Astrocyte of the spinal cord (primary cell): ENCODE data around the gene DES.

Experiments
- DNase-seq: peaks from one replicate; pipeline ENCODE4 v3.0.0; 2011; ENCODE audit warnings: low read depth, low spot score
- H3K4me3 ChIP-seq: 2 replicates; pipeline ENCODE4 v1.5.1; 2011; ENCODE audit warnings: low read depth, mild to moderate bottlenecking, low read length, moderate library complexity
- in situ Hi-C: cut with HindIII; loops from 2 replicates; pipeline ENCODE4 v1.10.0; 2017; ENCODE audit warnings: low sequenced_read_pairs
- TF ChIP-seq, protein P1 (sequence below): IDR thresholded peaks from 2 replicates; pipeline ENCODE4 v1.5.1; 2012; ENCODE audit warnings: low read depth, mild to moderate bottlenecking, low read length, inconsistent platforms

The DES gene

DNA sequence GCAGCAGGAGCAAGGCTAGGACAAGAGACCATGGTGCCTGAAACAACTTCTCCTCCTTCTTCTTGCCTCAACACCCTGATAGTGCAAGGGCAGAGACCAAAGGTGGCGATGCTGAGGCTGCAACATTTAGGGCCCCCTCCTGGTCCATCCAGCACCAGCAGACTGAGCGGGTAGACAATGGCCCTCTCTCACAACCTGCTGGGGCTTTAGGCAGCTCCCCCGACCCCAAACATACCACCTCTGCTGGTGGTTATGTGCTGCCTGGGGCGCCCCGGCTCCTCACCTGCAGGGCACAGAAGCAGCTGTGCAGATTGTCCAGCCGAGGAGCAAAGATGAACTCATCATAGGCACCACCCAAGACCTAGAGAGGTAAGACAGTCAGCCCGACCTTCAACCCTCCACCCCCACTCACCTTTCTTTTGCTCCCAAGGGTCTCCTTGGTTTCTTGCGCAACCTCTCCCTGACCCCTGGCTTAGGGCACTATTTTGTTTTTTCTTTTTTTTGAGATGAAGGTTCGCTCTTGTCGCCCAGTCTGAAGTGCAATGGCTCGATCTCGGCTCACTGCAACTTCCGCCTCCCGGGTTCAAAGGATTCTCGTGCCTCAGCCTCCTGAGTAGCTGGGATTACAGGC is 34.0 kb upstream of the DES start:
- no peak for DNase-seq
- TF ChIP-seq, protein P1, sequence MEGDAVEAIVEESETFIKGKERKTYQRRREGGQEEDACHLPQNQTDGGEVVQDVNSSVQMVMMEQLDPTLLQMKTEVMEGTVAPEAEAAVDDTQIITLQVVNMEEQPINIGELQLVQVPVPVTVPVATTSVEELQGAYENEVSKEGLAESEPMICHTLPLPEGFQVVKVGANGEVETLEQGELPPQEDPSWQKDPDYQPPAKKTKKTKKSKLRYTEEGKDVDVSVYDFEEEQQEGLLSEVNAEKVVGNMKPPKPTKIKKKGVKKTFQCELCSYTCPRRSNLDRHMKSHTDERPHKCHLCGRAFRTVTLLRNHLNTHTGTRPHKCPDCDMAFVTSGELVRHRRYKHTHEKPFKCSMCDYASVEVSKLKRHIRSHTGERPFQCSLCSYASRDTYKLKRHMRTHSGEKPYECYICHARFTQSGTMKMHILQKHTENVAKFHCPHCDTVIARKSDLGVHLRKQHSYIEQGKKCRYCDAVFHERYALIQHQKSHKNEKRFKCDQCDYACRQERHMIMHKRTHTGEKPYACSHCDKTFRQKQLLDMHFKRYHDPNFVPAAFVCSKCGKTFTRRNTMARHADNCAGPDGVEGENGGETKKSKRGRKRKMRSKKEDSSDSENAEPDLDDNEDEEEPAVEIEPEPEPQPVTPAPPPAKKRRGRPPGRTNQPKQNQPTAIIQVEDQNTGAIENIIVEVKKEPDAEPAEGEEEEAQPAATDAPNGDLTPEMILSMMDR = no peak
- H3K4me3 ChIP-seq = no peak overlapping the region
- in situ Hi-C loops = no loop called here

DNA sequence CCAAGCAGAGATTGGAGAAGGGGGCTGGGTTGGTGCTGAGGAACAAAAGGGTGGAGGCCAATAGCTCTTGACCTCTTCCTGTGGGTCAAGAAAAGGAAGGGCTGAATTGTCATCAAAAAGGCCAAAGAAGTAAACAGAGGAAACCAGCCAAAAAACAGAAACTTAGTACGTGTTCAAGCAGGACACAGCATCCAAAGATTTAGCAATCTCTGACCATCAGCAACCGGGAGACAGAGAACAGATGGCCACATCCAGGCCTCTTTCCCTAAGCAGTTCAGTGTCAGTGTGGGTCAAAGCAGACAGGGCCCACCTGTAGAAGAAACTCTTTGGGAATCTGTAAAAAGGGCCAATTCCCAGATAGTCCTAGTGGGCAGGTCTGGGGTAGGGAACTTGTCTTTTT is 33.3 kb upstream of the DES start:
- in situ Hi-C loops = no loop called here
- DNase-seq = no peak
- TF ChIP-seq, protein P1 = no peak

DNA sequence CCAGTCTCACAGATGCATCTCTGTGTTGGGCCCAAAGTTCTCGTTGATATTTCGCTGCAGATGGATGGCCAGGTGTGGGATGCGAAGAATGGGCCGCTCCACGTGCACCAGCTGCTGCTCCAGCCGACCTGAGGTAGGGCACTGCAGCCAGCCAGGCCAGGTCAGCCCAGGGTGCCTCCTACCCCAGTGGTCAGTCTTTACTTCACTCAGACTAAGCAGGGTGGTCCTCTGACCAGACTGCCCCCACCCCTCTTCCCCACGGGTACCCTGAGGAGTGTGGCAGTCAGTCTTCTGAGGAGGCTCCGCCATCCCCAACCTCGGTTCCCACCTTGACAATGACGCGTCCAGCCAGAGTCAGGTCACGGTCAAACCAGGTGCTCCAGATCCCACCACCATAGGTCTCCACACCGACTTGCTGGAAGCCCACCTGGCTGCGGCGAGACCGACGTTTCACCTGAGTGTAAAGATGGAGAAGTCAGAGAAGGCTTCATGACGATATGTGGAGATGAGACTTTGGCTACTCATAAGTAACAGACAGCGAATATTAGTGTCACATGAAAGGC is 32.1 kb upstream of the DES start:
- no peak overlapping the region for H3K4me3 ChIP-seq
- TF ChIP-seq, protein P1 = no peak
- in situ Hi-C loops = no loop called here
- DNase-seq = no peak

More for the DNA sequence above, 33.3 kb upstream of the DES start:
- H3K4me3 ChIP-seq = no peak overlapping the region

DNA sequence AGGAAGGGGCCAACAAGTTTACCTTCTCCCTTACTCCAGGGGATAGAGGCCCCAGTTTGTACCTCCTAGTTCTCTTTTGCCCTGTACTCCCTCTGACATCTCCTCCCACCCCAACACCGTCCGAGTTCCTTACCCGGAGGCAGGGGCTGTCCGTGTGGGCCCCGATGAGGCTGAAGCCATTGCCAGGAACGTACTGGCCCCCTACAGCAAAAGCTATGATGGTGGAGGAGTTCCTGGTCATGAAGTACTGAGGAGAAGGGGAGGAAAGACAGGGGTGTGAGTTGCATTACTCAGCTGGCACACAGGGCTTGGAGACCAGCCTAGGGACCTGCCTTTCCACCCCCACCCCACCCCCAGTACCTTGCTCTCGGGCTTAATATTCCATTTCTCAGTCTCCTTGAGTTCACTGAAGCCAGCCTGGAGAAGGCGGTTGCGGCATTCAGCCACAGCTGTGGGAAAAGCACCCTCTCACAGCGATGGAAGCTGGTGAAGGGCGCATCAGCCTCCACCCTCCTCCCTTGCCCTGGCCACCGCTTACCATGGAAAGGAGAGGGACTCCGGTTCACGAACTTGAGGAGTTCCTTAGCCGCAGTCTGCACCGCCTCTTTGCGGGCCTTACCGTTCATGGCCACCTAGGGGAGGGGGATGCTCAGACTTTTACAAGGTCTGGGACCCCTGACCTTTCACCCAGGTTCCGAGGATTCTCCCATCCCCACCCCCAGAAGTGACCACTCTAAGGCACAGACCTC is 31.5 kb upstream of the DES start:
- TF ChIP-seq, protein P1 = no peak
- DNase-seq = no peak
- in situ Hi-C loops = no loop called here
- H3K4me3 ChIP-seq = peak overlapping the region; percentile 85

GRCh38 chr2:219387306-219388120 is 30.7 kb upstream of the DES start, which contains the start of gene DNPEP:
TSS of gene DNPEP (minus strand) at chr2:219387912. CDS start at chr2:219387794, 118 bp downstream.
- peak within 1 kb of the TSS; percentile 85 for H3K4me3 ChIP-seq
- peak; percentile 91 for DNase-seq
- TF ChIP-seq, protein P1 = no peak
- in situ Hi-C loops = no loop called here
